MM.1S (cell line): ENCODE measurements around the gene PRODH2.

Experiments used
- DNase-seq: peaks from one replicate; pipeline ENCODE4 v3.0.0-alpha.2; 2015
- H2AFZ ChIP-seq: fragments of 300-600 bp; sonication (generic); 2 replicates; pipeline ENCODE4 v1.6.0; 2016; ENCODE audit warnings: antibody characterized with exemption, low read length
- H3F3A ChIP-seq: fragments of 300-600 bp; sonication (generic); 2 replicates; pipeline ENCODE4 v1.6.1; 2016; ENCODE audit warnings: mild to moderate bottlenecking, antibody characterized with exemption, low read length, moderate library complexity, mixed read lengths; ENCODE audit not compliant: insufficient read depth
- H3K27ac ChIP-seq: fragments of 300-600 bp; sonication (generic); 2 replicates; pipeline ENCODE4 v1.5.1; 2016; ENCODE audit warnings: mild to moderate bottlenecking, low read length
- H3K27me3 ChIP-seq: fragments of 300-600 bp; sonication (generic); replicated peaks from 2 replicates; pipeline ENCODE4 v1.6.0; 2016; ENCODE audit warnings: low read length; ENCODE audit not compliant: insufficient read depth
- H3K36me3 ChIP-seq: fragments of 300-600 bp; sonication (generic); replicated peaks from 2 replicates; pipeline ENCODE4 v1.6.1; 2016; ENCODE audit warnings: mild to moderate bottlenecking, low read length, mixed read lengths; ENCODE audit not compliant: insufficient read depth
- H3K4me1 ChIP-seq: fragments of 300-600 bp; sonication (generic); 2 replicates; pipeline ENCODE4 v1.6.1; 2016; ENCODE audit warnings: low read length, mixed read lengths
- H3K4me2 ChIP-seq: fragments of 300-600 bp; sonication (generic); 2 replicates; pipeline ENCODE4 v1.6.0; 2016; ENCODE audit warnings: low read depth, low read length
- H3K4me3 ChIP-seq: fragments of 300-600 bp; sonication (generic); 2 replicates; pipeline ENCODE4 v1.5.1; 2016; ENCODE audit warnings: low read length, mixed read lengths
- H3K79me2 ChIP-seq: fragments of 300-600 bp; sonication (generic); 2 replicates; pipeline ENCODE4 v1.6.1; 2016; ENCODE audit warnings: mixed run types, low read length, mixed read lengths
- H3K9ac ChIP-seq: fragments of 300-600 bp; sonication (generic); 2 replicates; pipeline ENCODE4 v1.6.1; 2016; ENCODE audit warnings: low read length, mixed read lengths
- H3K9me2 ChIP-seq: fragments of 300-600 bp; sonication (generic); replicated peaks from 2 replicates; pipeline ENCODE4 v1.6.1; 2016; ENCODE audit warnings: mild to moderate bottlenecking, low read length, mixed read lengths; ENCODE audit not compliant: insufficient read depth
- H3K9me3 ChIP-seq: fragments of 300-600 bp; sonication (generic); replicated peaks from 2 replicates; pipeline ENCODE4 v1.6.1; 2016; ENCODE audit warnings: mild to moderate bottlenecking, low read length, mixed read lengths; ENCODE audit not compliant: insufficient read depth
- H4K20me1 ChIP-seq: fragments of 300-600 bp; sonication (generic); 2 replicates; pipeline ENCODE4 v1.6.1; 2016; ENCODE audit warnings: mild to moderate bottlenecking, low read length, moderate library complexity, mixed read lengths; ENCODE audit not compliant: insufficient read depth
- CTCF ChIP-seq: fragments of 300-600 bp; sonication (generic); IDR thresholded peaks from 2 replicates; pipeline ENCODE4 v1.5.1; 2016; ENCODE audit warnings: antibody characterized with exemption, low read length, mixed read lengths
- EZH2 ChIP-seq: fragments of 300-600 bp; sonication (generic); optimal IDR thresholded peaks from 2 replicates; pipeline ENCODE3; 2017; ENCODE audit warnings: low read depth, mild to moderate bottlenecking, antibody characterized with exemption, low read length, mixed read lengths
- EZH2phosphoT487 ChIP-seq: fragments of 300-600 bp; sonication (generic); IDR thresholded peaks from 2 replicates; pipeline ENCODE4 v1.6.1; 2018; ENCODE audit warnings: antibody characterized with exemption, low read length

The PRODH2 gene

GRCh38 chr19:35782589-35782988 lies 30.1 kb downstream of the PRODH2 start:
- H3K36me3 ChIP-seq: no peaks in the 10 kb centered on the region
- H3K4me1 ChIP-seq: no peaks in the 10 kb centered on the region
- no peaks in the 10 kb centered on the region for H4K20me1 ChIP-seq
- no peaks in the 10 kb centered on the region for H3K9me2 ChIP-seq
- H3K4me2 ChIP-seq: no peak overlapping the region
- no peaks in the 10 kb centered on the region for H3K27me3 ChIP-seq
- no peaks in the 10 kb centered on the region for H3F3A ChIP-seq
- H3K9ac ChIP-seq: no peak overlapping the region
- DNase-seq: no peak
- H3K9me3 ChIP-seq: no peaks in the 10 kb centered on the region
- TF ChIP-seq CTCF: no peak
- no peak for TF ChIP-seq EZH2
- TF ChIP-seq EZH2phosphoT487: no peak
- no peak overlapping the region for H3K27ac ChIP-seq
- H2AFZ ChIP-seq: no peak overlapping the region
- H3K4me3 ChIP-seq: no peak overlapping the region
- no peaks in the 10 kb centered on the region for H3K79me2 ChIP-seq

GRCh38 chr19:35781650-35782049 lies 31.0 kb downstream of the PRODH2 start:
- Histone ChIP-seq H3K4me2 (no peak overlapping the region), H3K36me3 (no peaks in the 10 kb centered on the region), H3K9ac (no peak overlapping the region), H4K20me1 (no peaks in the 10 kb centered on the region), H3K27me3 (no peaks in the 10 kb centered on the region), H3K27ac (no peak overlapping the region), H2AFZ (no peak overlapping the region), H3K9me2 (no peaks in the 10 kb centered on the region), H3K9me3 (no peaks in the 10 kb centered on the region), H3K4me1 (peaks cover under 1% of the 10 kb centered on the region; the same call in 1 of the 2 replicates), H3K4me3 (no peak overlapping the region), H3K79me2 (peaks cover 3% of the 10 kb centered on the region), H3F3A (no peaks in the 10 kb centered on the region)
- DNase-seq: no peak
- TF ChIP-seq EZH2: no peak
- TF ChIP-seq CTCF: no peak
- no peak for TF ChIP-seq EZH2phosphoT487

GRCh38 chr19:35780717-35781116 lies 31.9 kb downstream of the PRODH2 start:
- Histone ChIP-seq H3K4me2 (no peak overlapping the region), H2AFZ (no peak overlapping the region), H4K20me1 (no peaks in the 10 kb centered on the region), H3F3A (no peaks in the 10 kb centered on the region), H3K9me3 (no peaks in the 10 kb centered on the region), H3K27ac (no peak overlapping the region), H3K79me2 (peaks cover 13% of the 10 kb centered on the region), H3K4me1 (peaks cover 7% of the 10 kb centered on the region), H3K27me3 (no peaks in the 10 kb centered on the region), H3K9me2 (no peaks in the 10 kb centered on the region), H3K36me3 (no peaks in the 10 kb centered on the region), H3K4me3 (no peak overlapping the region), H3K9ac (no peak overlapping the region)
- DNase-seq: no peak
- TF ChIP-seq CTCF (no peak), EZH2phosphoT487 (no peak), EZH2 (no peak)
